SK-N-SH (cell line): ENCODE results near the gene ALDOB. TPM values are rescaled to one million over a fixed set of nuclear protein-coding genes. Genes with fewer than 3 reads are reported as not detected.

Experiments
- CTCF ChIA-PET: fragments of 300-600, 350-600 bp; formaldehyde crosslinking; extraction: SDS; loops from one replicate; lab custom pipeline; 2021; lab: Yijun Ruan, JAX
- POLR2A ChIA-PET: fragments of 350-600 bp; sonication (Branson Sonifier 250); formaldehyde crosslinking; extraction: SDS; loops from one replicate; lab custom pipeline; 2020; ENCODE audit warnings: antibody characterized with exemption, inconsistent platforms; lab: Yijun Ruan, JAX
- DNase-seq: peaks from one replicate; pipeline ENCODE4 v3.0.0; 2012
- H2AFZ ChIP-seq: fragments of 200-600 bp; sonication (generic); 2 replicates; pipeline ENCODE4 v1.8.1; 2016; ENCODE audit warnings: antibody characterized with exemption, mild to moderate bottlenecking, low read depth
- H3F3A ChIP-seq: fragments of 200-600 bp; sonication (generic); replicated peaks from 2 replicates; pipeline ENCODE3; 2016; ENCODE audit warnings: antibody characterized with exemption, mild to moderate bottlenecking; ENCODE audit not compliant: insufficient read depth
- H3K27ac ChIP-seq, 2 experiments: fragments of 200-500 bp in 1 of 2; fragments of 200-600 bp in 1 of 2; sonication (Bioruptor generic) in 1 of 2; sonication (generic), shearing (Covaris generic) in 1 of 2; 2 replicates each; pipeline versions ENCODE4 v1.5.1 to v1.6.1; 2014 to 2016; ENCODE audit warnings: low read depth in 2 of 2, inconsistent platforms in 1 of 2, low read length in 1 of 2, mild to moderate bottlenecking in 1 of 2, mixed read lengths in 1 of 2
- H3K27me3 ChIP-seq: fragments of 200-600 bp; sonication (generic), shearing (Covaris generic); 2 replicates; pipeline ENCODE4 v1.6.1; 2016; ENCODE audit warnings: mixed run types; ENCODE audit not compliant: insufficient read depth
- H3K36me3 ChIP-seq, 2 experiments: fragments of 200-500 bp in 1 of 2; fragments of 200-600 bp in 1 of 2; sonication (Bioruptor generic) in 1 of 2; sonication (generic) in 1 of 2; replicated peaks in 1 of 2; 2 replicates each; pipeline versions ENCODE3 to v1.5.1; 2014 to 2016; ENCODE audit warnings: low read length in 1 of 2, mild to moderate bottlenecking in 1 of 2; ENCODE audit not compliant: insufficient read depth in 2 of 2, control insufficient read depth in 1 of 2
- H3K4me1 ChIP-seq, 2 experiments: fragments of 200-500 bp in 1 of 2; fragments of 200-600 bp in 1 of 2; sonication (Bioruptor generic) in 1 of 2; sonication (generic), shearing (Covaris generic) in 1 of 2; 2 replicates each; pipeline versions ENCODE4 v1.5.1 to v1.6.1; 2014 to 2016; ENCODE audit warnings: low read depth in 1 of 2, low read length in 1 of 2, mixed run types in 1 of 2; ENCODE audit not compliant: insufficient read depth in 2 of 2, control insufficient read depth in 1 of 2
- H3K4me2 ChIP-seq: fragments of 200-600 bp; sonication (generic), shearing (Covaris generic); 2 replicates; pipeline ENCODE4 v1.6.1; 2017; ENCODE audit warnings: mixed run types
- H3K4me3 ChIP-seq, 2 experiments: fragments of 200-500 bp in 1 of 2; fragments of 200-600 bp in 1 of 2; sonication (Bioruptor generic) in 1 of 2; sonication (generic), shearing (Covaris generic) in 1 of 2; 2 replicates each; pipeline versions ENCODE4 v1.5.1 to v1.8.1; 2014 to 2016; ENCODE audit warnings: low read depth in 2 of 2, inconsistent platforms in 1 of 2, low read length in 1 of 2, mild to moderate bottlenecking in 1 of 2, mixed read lengths in 1 of 2, moderate library complexity in 1 of 2
- H3K79me2 ChIP-seq: fragments of 200-600 bp; sonication (generic); 2 replicates; pipeline ENCODE4 v1.8.1; 2017; ENCODE audit warnings: mild to moderate bottlenecking; ENCODE audit not compliant: insufficient read depth
- H3K9ac ChIP-seq: fragments of 200-600 bp; sonication (generic); 2 replicates; pipeline ENCODE4 v1.6.1; 2017; ENCODE audit warnings: mixed run types
- H3K9me2 ChIP-seq: fragments of 200-600 bp; sonication (generic); 2 replicates; pipeline ENCODE4 v1.6.1; 2017; ENCODE audit warnings: mixed run types
- H3K9me3 ChIP-seq: fragments of 200-600 bp; sonication (generic); 2 replicates; pipeline ENCODE4 v1.6.1; 2017; ENCODE audit warnings: mixed run types, mild to moderate bottlenecking, moderate library complexity
- H4K20me1 ChIP-seq: fragments of 200-600 bp; sonication (generic); 2 replicates; pipeline ENCODE4 v1.6.1; 2017; ENCODE audit warnings: mild to moderate bottlenecking, mixed run types; ENCODE audit not compliant: insufficient read depth
- CHD2 ChIP-seq: fragments of 150-350 bp; IDR thresholded peaks from 2 replicates; pipeline ENCODE4 v1.6.1; 2018; ENCODE audit warnings: low read length; ENCODE audit not compliant: partially characterized antibody
- CTCF ChIP-seq: fragments of 200-600 bp; sonication (generic); IDR thresholded peaks from 2 replicates; pipeline ENCODE4 v1.6.1; 2017; ENCODE audit warnings: antibody characterized with exemption, mild to moderate bottlenecking, moderate library complexity
- ELF1 ChIP-seq: IDR thresholded peaks from 2 replicates; pipeline ENCODE4 v1.4.0; 2012
- EZH2phosphoT487 ChIP-seq: fragments of 200-600 bp; sonication (generic); IDR thresholded peaks from 2 replicates; pipeline ENCODE4 v1.6.1; 2017; ENCODE audit warnings: low read depth, mixed run types, mild to moderate bottlenecking, antibody characterized with exemption, moderate library complexity, borderline replicate concordance
- FOSL2 ChIP-seq: IDR thresholded peaks from 2 replicates; pipeline ENCODE4 v1.4.0; 2012; ENCODE audit warnings: low read depth, mild to moderate bottlenecking, moderate library complexity, borderline replicate concordance
- FOXJ3 ChIP-seq: sonication (generic); formaldehyde crosslinking; IDR thresholded peaks from 2 replicates; pipeline ENCODE4 v1.5.1; 2020; ENCODE audit warnings: mild to moderate bottlenecking, missing genetic modification reagents
- FOXM1 ChIP-seq: IDR thresholded peaks from 2 replicates; pipeline ENCODE4 v1.4.0; 2012; ENCODE audit warnings: low read depth, mild to moderate bottlenecking
- GABPA ChIP-seq: IDR thresholded peaks from 2 replicates; pipeline ENCODE4 v1.4.0; 2012; ENCODE audit warnings: low read depth, mild to moderate bottlenecking
- IRF3 ChIP-seq: fragments of 150-350 bp; IDR thresholded peaks from 2 replicates; pipeline ENCODE4 v1.6.1; 2016; ENCODE audit warnings: mild to moderate bottlenecking, low read depth, low read length
- MEF2A ChIP-seq: IDR thresholded peaks from 2 replicates; pipeline ENCODE4 v1.4.0; 2012; ENCODE audit warnings: low read depth, borderline replicate concordance
- NFIC ChIP-seq: IDR thresholded peaks from 2 replicates; pipeline ENCODE4 v1.4.0; 2012; ENCODE audit warnings: borderline replicate concordance
- RAD21 ChIP-seq: IDR thresholded peaks from 2 replicates; pipeline ENCODE4 v1.6.1; 2012; ENCODE audit warnings: mild to moderate bottlenecking, low read length
- RCOR1 ChIP-seq: fragments of 150-350 bp; IDR thresholded peaks from 2 replicates; pipeline ENCODE4 v1.6.1; 2017; ENCODE audit warnings: antibody characterized with exemption, low read length
- REST ChIP-seq: IDR thresholded peaks from 2 replicates; pipeline ENCODE4 v1.6.1; 2012; ENCODE audit warnings: mild to moderate bottlenecking, low read depth, low read length, moderate library complexity
- RFX5 ChIP-seq: IDR thresholded peaks from 2 replicates; pipeline ENCODE4 v1.6.1; 2012; ENCODE audit warnings: mild to moderate bottlenecking, improper control_type of control experiment, low read length
- RXRA ChIP-seq: IDR thresholded peaks from 2 replicates; pipeline ENCODE4 v1.4.0; 2012; ENCODE audit warnings: low read depth, mild to moderate bottlenecking, borderline replicate concordance
- TCF12 ChIP-seq: IDR thresholded peaks from 2 replicates; pipeline ENCODE4 v1.4.0; 2012
- TEAD4 ChIP-seq: IDR thresholded peaks from 2 replicates; pipeline ENCODE4 v1.4.0; 2012; ENCODE audit warnings: mild to moderate bottlenecking, borderline replicate concordance; ENCODE audit not compliant: insufficient read depth
- USF1 ChIP-seq: IDR thresholded peaks from 2 replicates; pipeline ENCODE4 v1.4.0; 2012; ENCODE audit warnings: low read depth, borderline replicate concordance
- YY1 ChIP-seq: IDR thresholded peaks from 2 replicates; pipeline ENCODE4 v1.4.0; 2012; ENCODE audit warnings: low read depth, mild to moderate bottlenecking
- WGBS: methylation state at CpG from one replicate; pipeline ENCODE4 v1.1.6; 2017; ENCODE audit warnings: low lambda C conversion rate; 5-methylcytosine and 5-hydroxymethylcytosine counted together
- polyA plus RNA-seq, 3 experiments: library from polyadenylated mRNA; depleted of rRNA; stranded (reverse); fragments of >200 nt; gene quantifications; 2 replicates each; pipeline ENCODE4 v1.2.3, GENCODE V29; 2012

ALDOB gene
- polyA plus RNA-seq, 1 of the 3 experiments (the other 2 are of a cell fraction): not detected

- TF ChIP-seq REST (no peak), CHD2 (no peak), TEAD4 (no peak), IRF3 (no peak), FOSL2 (no peak), NFIC (no peak)
Observed at GRCh38 chr9:101403516-101404285, 31.9 kb downstream of the ALDOB start (continued).

GRCh38 chr9:101400120-101400519 is 35.5 kb downstream of the ALDOB start:
- 68% methylated on average over 5 of the region's 5 CpGs for WGBS
- peaks cover 69% of the 10 kb centered on the region for H3K79me2 ChIP-seq
- H3K27ac ChIP-seq: no peak overlapping the region
- H2AFZ ChIP-seq: no peak overlapping the region
- H3K4me3 ChIP-seq: peak overlapping the region in 1 of 2 experiments; percentile 79; a peak in 3 of 4 replicates
- H4K20me1 ChIP-seq: no peaks in the 10 kb centered on the region
- H3K4me2 ChIP-seq: peak overlapping the region; percentile 94
- H3K27me3 ChIP-seq: no peaks in the 10 kb centered on the region
- peaks cover 7% of the 10 kb centered on the region in 2 experiments; a peak in 2 of 4 replicates for H3K4me1 ChIP-seq
- no peak overlapping the region for H3K9ac ChIP-seq
- DNase-seq: no peak
- no peaks in the 10 kb centered on the region for H3F3A ChIP-seq
- TF ChIP-seq USF1: no peak
- no peak for TF ChIP-seq MEF2A
- TF ChIP-seq FOXJ3 (CRISPR knock-in tag): no peak
- TF ChIP-seq RXRA: no peak
- no peak for TF ChIP-seq RCOR1
- no peak for TF ChIP-seq ELF1
- no peak for TF ChIP-seq FOSL2
- no peak for TF ChIP-seq RAD21
- no peak for TF ChIP-seq CTCF
- TF ChIP-seq FOXM1: no peak
- no peak for TF ChIP-seq GABPA
- no peak for TF ChIP-seq EZH2phosphoT487
- no peak for TF ChIP-seq YY1
- TF ChIP-seq IRF3: no peak
- TF ChIP-seq TCF12: no peak
- no peak for TF ChIP-seq RFX5
- no peak for TF ChIP-seq CHD2
- ChIA-PET CTCF (interaction anchor here (1.1 to 2.2 kb wide), 2 partner anchors 49 to 59 kb away, joined by 5 to 10 read pairs; no protein-coding TSS in a partner anchor), POLR2A (no interaction called here)
- peaks cover 56 to 71% of the 10 kb centered on the region in 2 experiments for H3K36me3 ChIP-seq
- no peaks in the 10 kb centered on the region for H3K9me2 ChIP-seq
- peaks cover 11% of the 10 kb centered on the region; the same call in 1 of the 2 replicates for H3K9me3 ChIP-seq
